OCI-LY1 (cell line): ENCODE measurements around the gene FCHO1.

ENCODE experiments used
- H2AFZ ChIP-seq: fragments of 200-600 bp; sonication (generic), shearing (Covaris generic); 2 replicates; pipeline ENCODE4 v1.6.0; 2014; ENCODE audit warnings: antibody characterized with exemption, mild to moderate bottlenecking, low read length
- H3F3A ChIP-seq: fragments of 200-600 bp; sonication (generic), shearing (Covaris generic); 2 replicates; pipeline ENCODE4 v1.6.0; 2014; ENCODE audit warnings: mild to moderate bottlenecking, antibody characterized with exemption, low read length, moderate library complexity; ENCODE audit not compliant: insufficient read depth
- H3K27ac ChIP-seq: fragments of 200-600 bp; sonication (generic); 2 replicates; pipeline ENCODE4 v1.5.1; 2014; ENCODE audit warnings: low read length, mixed run types, mild to moderate bottlenecking, low read depth; ENCODE audit not compliant: poor library complexity, severe bottlenecking
- H3K27me3 ChIP-seq: fragments of 200-600 bp; sonication (generic); 2 replicates; pipeline ENCODE4 v1.6.0; 2014; ENCODE audit warnings: antibody characterized with exemption, mild to moderate bottlenecking, low read length, moderate library complexity; ENCODE audit not compliant: insufficient read depth
- H3K36me3 ChIP-seq: fragments of 200-600 bp; sonication (generic); 2 replicates; pipeline ENCODE4 v1.6.1; 2014; ENCODE audit warnings: mild to moderate bottlenecking, antibody characterized with exemption, low read length, moderate library complexity, mixed read lengths; ENCODE audit not compliant: insufficient read depth
- H3K4me1 ChIP-seq: fragments of 200-600 bp; sonication (generic); 2 replicates; pipeline ENCODE4 v1.5.1; 2014; ENCODE audit warnings: mild to moderate bottlenecking, low read length, moderate library complexity; ENCODE audit not compliant: insufficient read depth, severe bottlenecking
- H3K4me2 ChIP-seq: fragments of 200-600 bp; sonication (generic), shearing (Covaris generic); 2 replicates; pipeline ENCODE4 v1.6.1; 2014; ENCODE audit warnings: low read length
- H3K4me3 ChIP-seq: fragments of 200-600 bp; sonication (generic); 2 replicates; pipeline ENCODE4 v1.5.1; 2014; ENCODE audit warnings: low read length, low read depth, mild to moderate bottlenecking, mixed read lengths; ENCODE audit not compliant: poor library complexity, severe bottlenecking
- H3K79me2 ChIP-seq: fragments of 200-600 bp; shearing (Covaris generic); 2 replicates; pipeline ENCODE4 v1.6.1; 2016; ENCODE audit warnings: mixed run types, low read length, mixed read lengths; ENCODE audit not compliant: insufficient read depth
- H3K9ac ChIP-seq: fragments of 200-600 bp; sonication (generic), shearing (Covaris generic); 2 replicates; pipeline ENCODE4 v1.6.1; 2014; ENCODE audit warnings: mild to moderate bottlenecking, low read length, mixed read lengths
- H3K9me2 ChIP-seq: fragments of 200-600 bp; sonication (generic), shearing (Covaris generic); 2 replicates; pipeline ENCODE4 v1.6.1; 2014; ENCODE audit warnings: low read depth, mild to moderate bottlenecking, low read length, mixed read lengths
- H3K9me3 ChIP-seq: fragments of 200-600 bp; shearing (Covaris generic); 2 replicates; pipeline ENCODE4 v1.6.1; 2014; ENCODE audit warnings: low read length, mixed read lengths
- H4K20me1 ChIP-seq: fragments of 200-600 bp; sonication (generic), shearing (Covaris generic); 2 replicates; pipeline ENCODE4 v1.6.0; 2016; ENCODE audit warnings: mild to moderate bottlenecking, low read length; ENCODE audit not compliant: insufficient read depth
- EZH2 ChIP-seq: fragments of 200-600 bp; sonication (generic), shearing (Covaris generic); IDR thresholded peaks from 2 replicates; pipeline ENCODE4 v1.8.0; 2017; ENCODE audit warnings: borderline replicate concordance, mixed run types, mild to moderate bottlenecking, antibody characterized with exemption, low read length, moderate library complexity, mixed read lengths
- TF ChIP-seq, protein P1 (sequence below): fragments of 200-600 bp; sonication (generic), shearing (Covaris generic); IDR thresholded peaks from 2 replicates; pipeline ENCODE4 v1.5.1; 2017; ENCODE audit warnings: mild to moderate bottlenecking, antibody characterized with exemption, low read length, moderate library complexity, mixed read lengths

Gene FCHO1

DNA sequence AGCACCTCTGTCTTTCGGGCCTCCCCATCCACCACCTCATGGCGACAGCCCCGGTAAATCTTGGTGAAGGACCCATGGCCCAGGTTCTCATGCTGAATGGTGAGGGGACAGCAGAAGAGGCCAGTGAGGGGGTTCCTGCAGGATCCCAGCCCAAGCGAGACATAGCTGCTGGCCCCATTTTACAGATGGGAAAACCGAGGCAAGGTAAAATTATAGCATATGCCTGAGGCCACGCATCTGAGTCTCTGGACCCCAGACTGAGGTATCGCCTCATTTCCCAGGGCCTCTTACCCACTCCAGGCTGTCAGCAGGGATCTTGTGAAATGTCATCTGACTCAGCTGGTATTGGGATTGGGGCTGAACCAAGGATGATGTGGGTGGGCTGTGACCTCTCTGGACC is 86.7 kb downstream of the FCHO1 start:
- Histone ChIP-seq H3K27ac (no peak overlapping the region), H3K9ac (no peak overlapping the region), H3F3A (no peaks in the 10 kb centered on the region), H2AFZ (no peak overlapping the region), H3K27me3 (no peaks in the 10 kb centered on the region), H4K20me1 (no peaks in the 10 kb centered on the region), H3K9me3 (no peaks in the 10 kb centered on the region), H3K4me2 (no peak overlapping the region), H3K36me3 (no peaks in the 10 kb centered on the region), H3K4me3 (no peak overlapping the region), H3K4me1 (no peaks in the 10 kb centered on the region), H3K79me2 (no peaks in the 10 kb centered on the region), H3K9me2 (no peaks in the 10 kb centered on the region)
- TF ChIP-seq EZH2 = no peak
- TF ChIP-seq, protein P1, sequence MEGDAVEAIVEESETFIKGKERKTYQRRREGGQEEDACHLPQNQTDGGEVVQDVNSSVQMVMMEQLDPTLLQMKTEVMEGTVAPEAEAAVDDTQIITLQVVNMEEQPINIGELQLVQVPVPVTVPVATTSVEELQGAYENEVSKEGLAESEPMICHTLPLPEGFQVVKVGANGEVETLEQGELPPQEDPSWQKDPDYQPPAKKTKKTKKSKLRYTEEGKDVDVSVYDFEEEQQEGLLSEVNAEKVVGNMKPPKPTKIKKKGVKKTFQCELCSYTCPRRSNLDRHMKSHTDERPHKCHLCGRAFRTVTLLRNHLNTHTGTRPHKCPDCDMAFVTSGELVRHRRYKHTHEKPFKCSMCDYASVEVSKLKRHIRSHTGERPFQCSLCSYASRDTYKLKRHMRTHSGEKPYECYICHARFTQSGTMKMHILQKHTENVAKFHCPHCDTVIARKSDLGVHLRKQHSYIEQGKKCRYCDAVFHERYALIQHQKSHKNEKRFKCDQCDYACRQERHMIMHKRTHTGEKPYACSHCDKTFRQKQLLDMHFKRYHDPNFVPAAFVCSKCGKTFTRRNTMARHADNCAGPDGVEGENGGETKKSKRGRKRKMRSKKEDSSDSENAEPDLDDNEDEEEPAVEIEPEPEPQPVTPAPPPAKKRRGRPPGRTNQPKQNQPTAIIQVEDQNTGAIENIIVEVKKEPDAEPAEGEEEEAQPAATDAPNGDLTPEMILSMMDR = no peak
